ENCODE measurements around the gene DTNA.

The DTNA gene

GRCh38 chr18:34848156-34848555, 138.1 kb downstream of the DTNA start:
- Histone ChIP-seq H3K27ac (ENCODE audit: low read depth, low read length) (no peak overlapping the region), H2AFZ (ENCODE audit: low read length, unreplicated experiment) (no peak overlapping the region), H3K4me3 (ENCODE audit: low read depth, low read length) (no peak overlapping the region), H3K4me1 (ENCODE audit: control insufficient read depth, insufficient read depth, low read length, unreplicated experiment) (no peaks in the 10 kb centered on the region), H3K36me3 (ENCODE audit: insufficient read depth, low read length) (peaks cover 19% of the 10 kb centered on the region), H3K27me3 (ENCODE audit: insufficient read depth, low read length) (no peaks in the 10 kb centered on the region), H3K79me2 (ENCODE audit: control insufficient read depth, insufficient read depth, low read length, unreplicated experiment) (no peaks in the 10 kb centered on the region)

- no peak overlapping the region for H2AFZ ChIP-seq (ENCODE audit: low read length, unreplicated experiment)
- H3K4me1 ChIP-seq (ENCODE audit: control insufficient read depth, insufficient read depth, low read length, unreplicated experiment) = no peaks in the 10 kb centered on the region
- H3K79me2 ChIP-seq (ENCODE audit: control insufficient read depth, insufficient read depth, low read length, unreplicated experiment) = no peaks in the 10 kb centered on the region
- no peak overlapping the region for H3K4me3 ChIP-seq (ENCODE audit: low read depth, low read length)
- no peak overlapping the region for H3K27ac ChIP-seq (ENCODE audit: low read depth, low read length)
- peaks cover 19% of the 10 kb centered on the region for H3K36me3 ChIP-seq (ENCODE audit: insufficient read depth, low read length)
- no peaks in the 10 kb centered on the region for H3K27me3 ChIP-seq (ENCODE audit: insufficient read depth, low read length)
These were observed 138.6 kb downstream of the DTNA start for GRCh38 chr18:34848695-34849094.

- no peaks in the 10 kb centered on the region for H3K27me3 ChIP-seq (ENCODE audit: insufficient read depth, low read length)
These were observed 147.2 kb downstream of the DTNA start for GRCh38 chr18:34857320-34857719.

GRCh38 chr18:34858188-34858587, 148.1 kb downstream of the DTNA start:
- H3K27ac ChIP-seq (ENCODE audit: low read depth, low read length) = no peak overlapping the region

More at GRCh38 chr18:34857320-34857719, 147.2 kb downstream of the DTNA start:
- H2AFZ ChIP-seq (ENCODE audit: low read length, unreplicated experiment) = no peak overlapping the region
- no peaks in the 10 kb centered on the region for H3K79me2 ChIP-seq (ENCODE audit: control insufficient read depth, insufficient read depth, low read length, unreplicated experiment)
- no peak overlapping the region for H3K4me3 ChIP-seq (ENCODE audit: low read depth, low read length)
- H3K27ac ChIP-seq (ENCODE audit: low read depth, low read length) = no peak overlapping the region
- peaks cover 6% of the 10 kb centered on the region for H3K36me3 ChIP-seq (ENCODE audit: insufficient read depth, low read length)
- H3K4me1 ChIP-seq (ENCODE audit: control insufficient read depth, insufficient read depth, low read length, unreplicated experiment) = no peaks in the 10 kb centered on the region

GRCh38 chr18:34859496-34859895, 149.4 kb downstream of the DTNA start:
- H3K4me1 ChIP-seq (ENCODE audit: control insufficient read depth, insufficient read depth, low read length, unreplicated experiment) = no peaks in the 10 kb centered on the region
- H3K79me2 ChIP-seq (ENCODE audit: control insufficient read depth, insufficient read depth, low read length, unreplicated experiment) = no peaks in the 10 kb centered on the region
- no peak overlapping the region for H2AFZ ChIP-seq (ENCODE audit: low read length, unreplicated experiment)
- no peak overlapping the region for H3K27ac ChIP-seq (ENCODE audit: low read depth, low read length)
- H3K36me3 ChIP-seq (ENCODE audit: insufficient read depth, low read length) = peaks cover 6% of the 10 kb centered on the region
- no peak overlapping the region for H3K4me3 ChIP-seq (ENCODE audit: low read depth, low read length)
- H3K27me3 ChIP-seq (ENCODE audit: insufficient read depth, low read length) = no peaks in the 10 kb centered on the region

More at GRCh38 chr18:34858188-34858587, 148.1 kb downstream of the DTNA start:
- Histone ChIP-seq H3K27me3 (ENCODE audit: insufficient read depth, low read length) (no peaks in the 10 kb centered on the region), H3K36me3 (ENCODE audit: insufficient read depth, low read length) (peaks cover 6% of the 10 kb centered on the region), H2AFZ (ENCODE audit: low read length, unreplicated experiment) (no peak overlapping the region), H3K79me2 (ENCODE audit: control insufficient read depth, insufficient read depth, low read length, unreplicated experiment) (no peaks in the 10 kb centered on the region), H3K4me1 (ENCODE audit: control insufficient read depth, insufficient read depth, low read length, unreplicated experiment) (no peaks in the 10 kb centered on the region), H3K4me3 (ENCODE audit: low read depth, low read length) (no peak overlapping the region)

- H3K79me2 ChIP-seq (ENCODE audit: control insufficient read depth, insufficient read depth, low read length, unreplicated experiment) = no peaks in the 10 kb centered on the region
- peaks cover 6% of the 10 kb centered on the region for H3K4me1 ChIP-seq (ENCODE audit: control insufficient read depth, insufficient read depth, low read length, unreplicated experiment)
- no peak overlapping the region for H2AFZ ChIP-seq (ENCODE audit: low read length, unreplicated experiment)
- H3K27ac ChIP-seq (ENCODE audit: low read depth, low read length) = no peak overlapping the region
- no peak overlapping the region for H3K4me3 ChIP-seq (ENCODE audit: low read depth, low read length)
- no peaks in the 10 kb centered on the region for H3K27me3 ChIP-seq (ENCODE audit: insufficient read depth, low read length)
- H3K36me3 ChIP-seq (ENCODE audit: insufficient read depth, low read length) = peaks cover 6% of the 10 kb centered on the region
These were observed 152.5 kb downstream of the DTNA start for GRCh38 chr18:34862561-34862960.

GRCh38 chr18:34863702-34864101, 153.6 kb downstream of the DTNA start:
- H3K27ac ChIP-seq (ENCODE audit: low read depth, low read length) = no peak overlapping the region
- H3K27me3 ChIP-seq (ENCODE audit: insufficient read depth, low read length) = no peaks in the 10 kb centered on the region
- H3K4me1 ChIP-seq (ENCODE audit: control insufficient read depth, insufficient read depth, low read length, unreplicated experiment) = peaks cover 6% of the 10 kb centered on the region
- H3K4me3 ChIP-seq (ENCODE audit: low read depth, low read length) = no peak overlapping the region
- H2AFZ ChIP-seq (ENCODE audit: low read length, unreplicated experiment) = no peak overlapping the region
- H3K79me2 ChIP-seq (ENCODE audit: control insufficient read depth, insufficient read depth, low read length, unreplicated experiment) = no peaks in the 10 kb centered on the region
- H3K36me3 ChIP-seq (ENCODE audit: insufficient read depth, low read length) = peaks cover 6% of the 10 kb centered on the region; the same call in 1 of the 2 replicates

GRCh38 chr18:34864836-34865497, 154.9 kb downstream of the DTNA start:
- Histone ChIP-seq H3K36me3 (ENCODE audit: insufficient read depth, low read length) (no peaks in the 10 kb centered on the region), H3K27me3 (ENCODE audit: insufficient read depth, low read length) (no peaks in the 10 kb centered on the region), H3K27ac (ENCODE audit: low read depth, low read length) (no peak overlapping the region), H2AFZ (ENCODE audit: low read length, unreplicated experiment) (no peak overlapping the region), H3K4me3 (ENCODE audit: low read depth, low read length) (no peak overlapping the region), H3K79me2 (ENCODE audit: control insufficient read depth, insufficient read depth, low read length, unreplicated experiment) (no peaks in the 10 kb centered on the region), H3K4me1 (ENCODE audit: control insufficient read depth, insufficient read depth, low read length, unreplicated experiment) (peaks cover 6% of the 10 kb centered on the region)

- H3K27ac ChIP-seq (ENCODE audit: low read depth, low read length) = no peak overlapping the region
- no peak overlapping the region for H2AFZ ChIP-seq (ENCODE audit: low read length, unreplicated experiment)
- no peaks in the 10 kb centered on the region for H3K36me3 ChIP-seq (ENCODE audit: insufficient read depth, low read length)
- H3K27me3 ChIP-seq (ENCODE audit: insufficient read depth, low read length) = no peaks in the 10 kb centered on the region
- H3K79me2 ChIP-seq (ENCODE audit: control insufficient read depth, insufficient read depth, low read length, unreplicated experiment) = no peaks in the 10 kb centered on the region
- H3K4me1 ChIP-seq (ENCODE audit: control insufficient read depth, insufficient read depth, low read length, unreplicated experiment) = peaks cover 8% of the 10 kb centered on the region
- no peak overlapping the region for H3K4me3 ChIP-seq (ENCODE audit: low read depth, low read length)
These were observed 156.2 kb downstream of the DTNA start for GRCh38 chr18:34866310-34866709.

GRCh38 chr18:34866739-34867138, 156.6 kb downstream of the DTNA start:
- H3K36me3 ChIP-seq (ENCODE audit: insufficient read depth, low read length) = no peaks in the 10 kb centered on the region
- H3K4me3 ChIP-seq (ENCODE audit: low read depth, low read length) = no peak overlapping the region
- H3K4me1 ChIP-seq (ENCODE audit: control insufficient read depth, insufficient read depth, low read length, unreplicated experiment) = peaks cover 12% of the 10 kb centered on the region
- H2AFZ ChIP-seq (ENCODE audit: low read length, unreplicated experiment) = no peak overlapping the region
- H3K27ac ChIP-seq (ENCODE audit: low read depth, low read length) = no peak overlapping the region
- H3K79me2 ChIP-seq (ENCODE audit: control insufficient read depth, insufficient read depth, low read length, unreplicated experiment) = no peaks in the 10 kb centered on the region
- H3K27me3 ChIP-seq (ENCODE audit: insufficient read depth, low read length) = no peaks in the 10 kb centered on the region

- H3K79me2 ChIP-seq (ENCODE audit: control insufficient read depth, insufficient read depth, low read length, unreplicated experiment) = no peaks in the 10 kb centered on the region
- H3K4me3 ChIP-seq (ENCODE audit: low read depth, low read length) = no peak overlapping the region
- no peak overlapping the region for H2AFZ ChIP-seq (ENCODE audit: low read length, unreplicated experiment)
- peaks cover 12% of the 10 kb centered on the region for H3K4me1 ChIP-seq (ENCODE audit: control insufficient read depth, insufficient read depth, low read length, unreplicated experiment)
- H3K27ac ChIP-seq (ENCODE audit: low read depth, low read length) = no peak overlapping the region
- no peaks in the 10 kb centered on the region for H3K36me3 ChIP-seq (ENCODE audit: insufficient read depth, low read length)
- H3K27me3 ChIP-seq (ENCODE audit: insufficient read depth, low read length) = no peaks in the 10 kb centered on the region
These were observed 157.4 kb downstream of the DTNA start for GRCh38 chr18:34867520-34867919.
